Osteoblast (primary cell): ENCODE data around the gene FAT2. TPM values are rescaled to one million over a fixed set of nuclear protein-coding genes. Genes with fewer than 3 reads are reported as not detected.

Experiments
- DNase-seq: peaks from one replicate; pipeline ENCODE4 v3.0.0; 2011; ENCODE audit warnings: low spot score, mixed read lengths; ENCODE audit not compliant: insufficient read length; ENCODE audit errors: missing footprints
- H2AFZ ChIP-seq: 2 replicates; pipeline ENCODE4 v1.6.0; 2011; ENCODE audit warnings: mild to moderate bottlenecking, low read length
- H3K27ac ChIP-seq: 2 replicates; pipeline ENCODE4 v1.5.1; 2011; ENCODE audit warnings: mild to moderate bottlenecking, low read depth, low read length, moderate library complexity
- H3K27me3 ChIP-seq: 2 replicates; pipeline ENCODE4 v1.6.0; 2012; ENCODE audit warnings: mild to moderate bottlenecking, control low read depth, inconsistent platforms, low read length, moderate library complexity; ENCODE audit not compliant: insufficient read depth
- H3K36me3 ChIP-seq: 2 replicates; pipeline ENCODE4 v1.5.1; 2011; ENCODE audit warnings: mild to moderate bottlenecking, low read length, control low read depth, moderate library complexity; ENCODE audit not compliant: insufficient read depth
- H3K4me1 ChIP-seq: 2 replicates; pipeline ENCODE4 v1.5.1; 2011; ENCODE audit warnings: mild to moderate bottlenecking, low read length, control low read depth, moderate library complexity; ENCODE audit not compliant: insufficient read depth
- H3K4me2 ChIP-seq: 2 replicates; pipeline ENCODE4 v1.6.0; 2011; ENCODE audit warnings: mild to moderate bottlenecking, low read length; ENCODE audit not compliant: insufficient read depth
- H3K4me3 ChIP-seq: fragments of 200-600 bp; sonication (generic); 3 replicates; pipeline ENCODE4 v1.5.1; 2012; ENCODE audit warnings: mild to moderate bottlenecking, low read length, inconsistent platforms; ENCODE audit not compliant: insufficient read depth
- H3K79me2 ChIP-seq: 2 replicates; pipeline ENCODE4 v1.6.0; 2012; ENCODE audit warnings: mild to moderate bottlenecking, low read length, control low read depth, inconsistent platforms; ENCODE audit not compliant: insufficient read depth
- H3K9me3 ChIP-seq: 2 replicates; pipeline ENCODE4 v1.5.1; 2011; ENCODE audit warnings: low read depth, low read length, control low read depth
- H4K20me1 ChIP-seq: 2 replicates; pipeline ENCODE4 v1.6.0; 2012; ENCODE audit warnings: mild to moderate bottlenecking, low read length, control low read depth; ENCODE audit not compliant: insufficient read depth
- total RNA-seq: library from RNA; depleted of rRNA; stranded (reverse); fragments of >200 nt; gene quantifications from 2 replicates; pipeline ENCODE4 v1.2.3, GENCODE V29; 2012
- TF ChIP-seq, protein P1 (sequence below): IDR thresholded peaks from 2 replicates; pipeline ENCODE4 v1.5.1; 2011; ENCODE audit warnings: mild to moderate bottlenecking, low read depth, low read length, moderate library complexity; ENCODE audit errors: extremely low read depth

Gene FAT2
- total RNA-seq, 1 donor = 0.36 TPM

DNA sequence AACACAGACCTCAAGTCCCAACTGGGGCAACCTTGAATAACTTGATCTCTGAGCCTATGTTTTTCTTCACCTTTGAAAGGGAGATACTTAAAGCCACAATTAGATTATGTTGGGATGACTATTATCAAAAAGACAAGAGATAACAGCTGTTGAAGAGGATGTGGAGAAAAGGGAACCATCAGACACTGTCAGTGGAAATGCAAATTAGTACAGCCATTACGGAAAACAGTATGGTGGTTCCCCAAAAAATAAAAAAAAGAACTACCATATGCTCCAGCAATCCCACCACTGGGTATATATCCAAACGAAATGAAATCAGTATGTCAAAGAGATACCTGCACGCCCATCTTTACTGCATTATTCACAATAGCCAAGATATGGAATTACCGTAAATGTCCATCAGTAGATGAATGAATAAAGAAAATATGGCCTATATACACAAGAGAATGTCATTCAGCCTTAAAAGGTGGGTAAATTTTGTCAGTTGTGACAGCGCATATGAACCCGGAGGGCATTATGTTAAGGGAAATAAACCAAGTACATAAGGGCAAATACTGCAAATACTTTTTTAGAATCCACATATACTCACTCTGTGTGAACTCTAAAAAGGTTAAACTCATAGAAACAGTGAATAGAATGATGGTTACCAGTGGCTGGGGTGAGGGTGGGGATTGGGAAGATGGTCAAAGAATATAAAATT is 12.7 kb downstream of the FAT2 start:
- Histone ChIP-seq H3K4me2 (no peak overlapping the region), H3K27me3 (peaks cover 4% of the 10 kb centered on the region), H4K20me1 (no peaks in the 10 kb centered on the region), H3K4me1 (no peaks in the 10 kb centered on the region), H3K79me2 (no peaks in the 10 kb centered on the region), H3K27ac (no peak overlapping the region), H3K4me3 (no peak overlapping the region), H3K36me3 (no peaks in the 10 kb centered on the region), H3K9me3 (no peaks in the 10 kb centered on the region), H2AFZ (no peak overlapping the region)
- no peak for DNase-seq
- TF ChIP-seq, protein P1, sequence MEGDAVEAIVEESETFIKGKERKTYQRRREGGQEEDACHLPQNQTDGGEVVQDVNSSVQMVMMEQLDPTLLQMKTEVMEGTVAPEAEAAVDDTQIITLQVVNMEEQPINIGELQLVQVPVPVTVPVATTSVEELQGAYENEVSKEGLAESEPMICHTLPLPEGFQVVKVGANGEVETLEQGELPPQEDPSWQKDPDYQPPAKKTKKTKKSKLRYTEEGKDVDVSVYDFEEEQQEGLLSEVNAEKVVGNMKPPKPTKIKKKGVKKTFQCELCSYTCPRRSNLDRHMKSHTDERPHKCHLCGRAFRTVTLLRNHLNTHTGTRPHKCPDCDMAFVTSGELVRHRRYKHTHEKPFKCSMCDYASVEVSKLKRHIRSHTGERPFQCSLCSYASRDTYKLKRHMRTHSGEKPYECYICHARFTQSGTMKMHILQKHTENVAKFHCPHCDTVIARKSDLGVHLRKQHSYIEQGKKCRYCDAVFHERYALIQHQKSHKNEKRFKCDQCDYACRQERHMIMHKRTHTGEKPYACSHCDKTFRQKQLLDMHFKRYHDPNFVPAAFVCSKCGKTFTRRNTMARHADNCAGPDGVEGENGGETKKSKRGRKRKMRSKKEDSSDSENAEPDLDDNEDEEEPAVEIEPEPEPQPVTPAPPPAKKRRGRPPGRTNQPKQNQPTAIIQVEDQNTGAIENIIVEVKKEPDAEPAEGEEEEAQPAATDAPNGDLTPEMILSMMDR = no peak

DNA sequence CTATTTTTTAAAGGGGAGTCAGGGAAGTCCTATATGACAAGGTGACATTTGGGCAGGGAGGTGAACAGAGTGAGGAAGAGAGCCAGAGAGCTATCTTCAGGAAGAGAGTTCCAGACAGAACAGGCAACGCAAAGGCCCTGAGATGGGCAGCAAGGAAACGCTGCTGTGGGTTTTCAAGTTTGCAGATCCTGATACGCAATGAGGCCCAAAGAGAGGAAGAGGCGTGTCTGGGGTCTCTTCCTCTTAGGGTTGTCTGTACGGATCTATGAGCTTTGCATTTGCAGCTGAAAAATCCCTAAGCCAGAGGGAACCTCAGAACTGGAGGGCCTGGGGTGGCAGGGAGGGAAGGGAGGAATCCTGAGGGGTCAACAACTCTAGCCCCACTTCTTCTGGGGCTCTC is 13.6 kb downstream of the FAT2 start:
- Histone ChIP-seq H3K4me3 (no peak overlapping the region), H3K27ac (no peak overlapping the region), H2AFZ (no peak overlapping the region), H3K4me1 (no peaks in the 10 kb centered on the region), H3K27me3 (peaks cover 4% of the 10 kb centered on the region), H3K36me3 (no peaks in the 10 kb centered on the region), H4K20me1 (no peaks in the 10 kb centered on the region), H3K79me2 (no peaks in the 10 kb centered on the region), H3K9me3 (no peaks in the 10 kb centered on the region), H3K4me2 (no peak overlapping the region)
- TF ChIP-seq, protein P1 = no peak
- DNase-seq = no peak

DNA sequence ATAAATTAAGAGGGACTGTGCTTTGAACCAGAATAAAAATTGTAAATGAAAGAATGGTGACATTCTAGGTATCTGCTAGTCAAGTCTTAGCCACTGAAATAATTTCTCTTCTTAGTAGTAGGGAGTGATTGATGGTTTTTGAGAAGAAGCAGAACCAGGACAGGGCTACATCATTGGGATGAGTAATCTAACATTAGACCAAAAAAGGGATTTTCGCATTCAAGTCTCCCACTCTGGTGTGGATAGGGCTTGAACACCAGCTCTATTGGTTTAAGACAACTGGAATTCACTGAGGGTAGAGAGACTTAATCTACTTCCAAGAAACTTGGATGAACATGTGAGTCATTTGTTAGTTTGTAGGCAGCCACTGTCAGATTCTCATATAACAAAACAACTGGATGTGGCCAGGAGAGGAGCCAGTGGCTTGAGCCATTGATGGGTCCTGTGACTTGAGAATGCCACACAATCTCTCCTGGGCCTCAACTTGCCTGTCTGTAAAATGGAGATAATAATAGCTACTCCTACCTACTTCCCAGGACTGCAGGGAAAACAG is 16.6 kb downstream of the FAT2 start:
- H3K4me3 ChIP-seq = no peak overlapping the region
- no peaks in the 10 kb centered on the region for H3K36me3 ChIP-seq
- TF ChIP-seq, protein P1 = no peak
- DNase-seq = no peak
- H3K79me2 ChIP-seq = no peaks in the 10 kb centered on the region
- H4K20me1 ChIP-seq = no peaks in the 10 kb centered on the region
- no peak overlapping the region for H3K4me2 ChIP-seq
- no peaks in the 10 kb centered on the region for H3K4me1 ChIP-seq
- peaks cover 4% of the 10 kb centered on the region for H3K27me3 ChIP-seq
- no peaks in the 10 kb centered on the region for H3K9me3 ChIP-seq
- H2AFZ ChIP-seq = no peak overlapping the region
- H3K27ac ChIP-seq = no peak overlapping the region

DNA sequence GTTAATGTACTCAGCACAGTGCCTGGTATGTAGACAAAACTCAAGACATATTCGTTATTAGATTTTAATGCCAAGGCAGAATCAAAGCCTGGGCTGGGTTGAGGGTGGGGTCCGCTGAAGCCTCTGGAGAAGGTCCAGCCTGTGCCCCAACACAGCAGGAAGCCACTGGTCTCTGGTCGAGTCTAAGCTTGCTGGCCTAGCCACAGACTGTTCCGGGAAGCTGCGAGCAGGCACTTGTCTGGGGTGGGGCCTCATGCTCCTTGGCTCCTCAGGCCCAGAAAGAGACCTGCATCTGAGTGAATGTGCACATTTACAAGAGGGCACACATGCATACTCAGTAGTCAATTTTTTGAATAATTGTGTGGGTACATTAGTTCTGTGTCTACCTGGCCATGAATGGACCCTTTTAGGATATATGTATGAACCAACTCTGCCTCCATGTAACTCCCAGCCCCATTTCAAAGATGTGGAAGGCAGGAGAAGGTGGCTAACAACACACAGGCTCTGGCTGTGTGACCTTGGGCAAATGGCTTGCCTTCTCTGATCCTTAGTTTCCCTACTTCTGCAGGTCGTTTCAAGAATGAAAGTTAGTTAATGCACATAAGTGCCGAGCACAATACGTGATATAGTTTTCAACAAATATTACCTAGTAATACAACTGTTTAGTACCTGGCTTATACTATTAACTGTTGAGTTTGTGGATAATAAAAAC is 18.3 kb downstream of the FAT2 start:
- no peak overlapping the region for H3K27ac ChIP-seq
- DNase-seq = no peak
- no peaks in the 10 kb centered on the region for H3K36me3 ChIP-seq
- TF ChIP-seq, protein P1 = no peak
- H3K27me3 ChIP-seq = peaks cover 4% of the 10 kb centered on the region
- no peak overlapping the region for H3K4me3 ChIP-seq
- no peak overlapping the region for H2AFZ ChIP-seq
- no peaks in the 10 kb centered on the region for H3K9me3 ChIP-seq
- no peaks in the 10 kb centered on the region for H4K20me1 ChIP-seq
- no peaks in the 10 kb centered on the region for H3K79me2 ChIP-seq
- H3K4me1 ChIP-seq = peaks cover 4% of the 10 kb centered on the region
- no peak overlapping the region for H3K4me2 ChIP-seq
